GM19372 (cell line): ENCODE measurements around the gene NAA16.
"Not testable (repeated sequence)": the region's sequence is repeated elsewhere in the genome, so short reads cannot be mapped to it uniquely, and the experiment has no call there.

ENCODE experiments used
- ATAC-seq: cut with Tn5 transposase; IDR thresholded peaks from one replicate; pipeline ENCODE4 v1.9.1; 2021; ENCODE audit warnings: mild to moderate bottlenecking, low read depth, moderate library complexity; ENCODE audit not compliant: unreplicated experiment

The NAA16 gene

DNA sequence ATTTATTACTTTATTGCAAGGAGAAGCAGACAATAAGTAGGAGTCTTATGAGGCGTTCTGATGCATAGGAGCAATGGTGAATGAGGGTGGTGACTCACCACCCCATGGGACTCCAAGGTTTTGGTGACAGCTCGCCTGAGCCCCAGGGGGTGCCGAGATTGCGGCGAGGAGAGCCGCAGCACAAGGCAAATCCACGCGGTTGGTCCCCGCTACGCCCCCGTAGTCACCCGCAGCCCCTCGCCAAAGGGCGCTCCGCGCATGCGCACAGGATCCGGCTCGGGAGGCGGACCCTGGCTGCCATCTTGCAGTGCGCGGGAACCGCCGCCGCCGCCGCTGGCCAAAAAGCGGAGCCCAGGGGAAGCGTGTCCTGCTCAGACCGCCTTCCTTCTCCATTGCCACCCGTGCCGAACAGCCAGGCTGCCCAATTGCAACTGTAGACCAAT lies at the start of gene NAA16:
TSS of gene NAA16 (plus strand) at position 305 of the 443 bp plus-strand sequence. CDS start 262 bp downstream, outside the sequence.
- peak; percentile 70 for ATAC-seq

DNA sequence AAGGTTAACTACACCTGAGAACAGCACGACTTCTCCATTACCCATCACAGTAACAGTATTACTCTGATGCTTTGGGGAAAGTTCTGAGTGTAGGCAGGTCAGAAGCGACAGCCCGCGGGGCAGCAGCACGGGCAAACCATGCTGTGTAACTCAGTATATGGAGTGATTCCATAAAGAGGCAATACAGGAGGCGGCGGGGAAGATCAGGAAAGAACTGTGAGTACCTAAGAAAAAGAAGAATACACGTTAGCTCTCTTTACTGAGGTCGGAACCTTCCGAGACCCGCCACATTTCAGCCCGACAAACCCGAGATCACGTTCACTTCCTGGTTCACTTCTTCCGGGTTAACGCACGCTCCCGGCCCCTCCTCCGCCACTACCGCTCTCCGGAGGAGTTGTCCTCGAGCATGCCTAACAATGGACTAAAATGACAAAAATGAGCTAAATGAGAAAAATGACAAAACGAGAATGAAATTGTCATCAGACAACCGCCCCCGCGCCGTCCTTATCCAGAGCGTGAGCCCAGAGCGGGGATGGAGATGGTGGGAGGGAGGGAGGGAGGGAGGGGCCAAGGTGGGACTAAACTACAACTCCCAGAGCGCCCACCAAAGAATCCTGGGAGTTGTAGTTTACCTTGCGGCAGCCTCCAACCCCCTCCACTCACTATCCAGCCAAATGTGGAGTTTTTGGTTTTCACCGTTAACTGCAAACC lies 47.7 kb upstream of the NAA16 start, which contains the start of gene MTRF1:
TSS of gene MTRF1 (minus strand) at position 316 of the 711 bp plus-strand sequence. CDS start 2,669 bp downstream, outside the sequence.
- ATAC-seq, result peak; percentile 90

DNA sequence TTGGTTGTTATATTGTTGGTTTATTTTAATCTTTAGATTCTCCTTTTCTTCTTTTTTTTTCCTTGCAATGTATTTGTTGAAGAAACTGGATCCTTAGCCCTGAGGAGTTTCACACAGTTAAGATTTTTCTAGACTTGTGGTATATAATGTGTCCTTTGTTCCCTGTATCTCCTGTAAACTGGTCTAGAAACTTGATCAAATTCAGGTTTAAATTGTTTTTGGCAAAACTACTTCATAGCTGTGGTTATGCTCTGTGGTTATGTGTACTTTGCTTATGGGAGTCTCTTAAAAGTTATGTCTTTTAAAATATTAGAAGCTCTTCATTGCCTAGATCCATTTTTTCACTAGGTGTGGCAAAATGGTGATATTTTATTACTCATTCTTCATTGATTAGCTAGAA lies 44.0 kb upstream of the NAA16 start:
- ATAC-seq, result no peak

DNA sequence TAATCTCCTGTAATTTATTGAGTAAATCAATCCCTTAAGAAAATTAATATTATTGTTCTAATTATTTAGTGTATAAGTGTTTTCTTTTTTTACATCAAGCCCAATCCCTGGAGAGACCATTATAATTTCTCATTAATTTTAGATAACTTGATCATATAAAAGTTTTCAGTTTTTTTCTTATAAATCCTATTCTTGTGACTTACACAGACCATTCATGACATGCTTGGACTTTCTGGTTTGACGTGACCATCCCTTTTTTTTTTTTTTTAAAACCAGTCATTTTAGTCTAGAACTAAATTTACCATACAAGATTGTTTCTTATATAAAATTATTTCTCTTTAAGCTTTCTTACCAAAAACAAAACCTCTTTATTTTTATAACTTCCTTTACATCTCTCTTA lies 42.3 kb upstream of the NAA16 start:
- ATAC-seq, result no peak

DNA sequence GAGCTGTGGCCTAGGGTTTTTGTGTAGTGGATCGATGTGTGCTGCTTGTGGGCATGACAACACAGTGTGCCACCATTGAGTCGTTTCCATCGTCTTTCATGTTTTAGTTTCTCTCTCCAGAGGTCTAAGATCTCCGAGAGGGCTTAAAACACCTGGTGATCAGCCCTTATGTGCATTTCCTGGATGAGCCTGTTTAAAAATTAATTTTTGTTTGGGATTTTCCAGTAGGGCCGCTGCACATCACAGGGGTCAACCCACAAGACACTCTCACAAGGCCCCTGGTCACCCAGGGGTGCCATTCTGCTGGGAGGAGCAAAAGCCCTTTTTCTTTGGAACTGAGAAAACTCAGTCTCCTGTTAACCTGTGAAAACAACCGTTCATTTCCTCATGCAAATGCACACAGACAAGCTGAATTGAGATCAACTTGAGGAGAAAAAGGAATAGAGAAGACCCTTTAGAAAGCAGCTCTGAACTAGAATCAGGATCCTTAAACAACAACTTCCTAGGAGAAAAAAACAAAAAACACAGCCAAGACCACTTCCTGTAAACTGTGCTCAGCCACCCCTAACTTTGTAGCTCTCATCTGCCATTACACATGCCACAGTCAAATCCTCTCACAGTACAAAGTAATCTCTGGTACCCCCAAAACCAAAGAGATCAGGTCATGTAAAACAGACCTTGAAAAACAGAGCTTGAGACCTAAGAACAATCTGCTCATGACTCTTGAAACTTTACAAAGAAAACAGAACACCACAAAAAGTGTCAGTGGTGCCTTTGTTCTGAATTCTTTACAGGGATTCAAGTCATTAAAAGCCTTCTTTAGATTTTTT lies 39.4 kb upstream of the NAA16 start:
- no peak for ATAC-seq

DNA sequence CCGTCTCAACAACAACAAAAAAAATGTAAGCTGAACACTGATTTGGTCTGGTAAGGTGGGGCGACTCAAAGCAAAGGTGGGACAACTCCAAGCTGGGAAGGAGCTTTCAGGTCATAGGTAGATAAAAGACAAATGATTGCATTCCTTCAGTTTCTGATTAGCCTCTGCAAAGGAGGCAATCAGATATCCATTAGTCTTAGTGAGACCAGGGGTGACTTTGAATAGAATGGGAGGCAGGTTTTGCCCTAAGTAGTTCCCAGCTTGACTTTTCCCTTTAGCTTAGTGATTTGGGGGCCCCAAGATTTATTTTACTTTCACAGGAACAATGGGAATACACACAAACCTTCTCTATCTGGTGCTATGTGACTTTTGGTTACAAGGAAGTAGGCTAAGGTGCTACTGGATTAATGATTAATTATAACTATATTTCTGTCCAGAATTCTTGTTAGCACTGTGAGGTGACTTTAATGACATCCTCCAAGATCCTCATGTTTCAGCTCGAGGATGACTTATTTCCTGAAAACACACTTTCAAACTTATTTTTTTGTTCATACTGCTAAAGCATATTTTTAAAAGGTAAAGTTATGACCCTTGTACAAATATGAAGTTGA lies 37.1 kb upstream of the NAA16 start:
- no peak for ATAC-seq

DNA sequence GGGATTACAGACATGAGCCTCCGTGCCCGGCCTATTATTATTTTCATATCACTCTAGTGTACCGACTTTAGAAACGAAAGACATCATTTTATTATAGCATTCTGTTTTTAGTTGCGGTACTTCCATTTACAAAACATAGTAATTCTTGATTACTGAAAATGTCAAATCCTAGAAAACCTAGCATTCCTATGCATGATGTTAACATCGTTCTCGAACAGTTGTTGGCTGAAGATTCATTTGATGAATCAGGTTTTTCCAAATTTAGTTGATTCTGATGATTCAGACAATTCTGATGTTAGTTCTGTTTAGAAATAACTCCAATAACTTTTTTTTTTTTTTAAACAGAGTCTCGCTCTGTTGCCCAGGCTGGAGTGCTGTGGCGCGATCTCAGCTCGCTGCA lies 36.2 kb upstream of the NAA16 start:
- no peak for ATAC-seq

DNA sequence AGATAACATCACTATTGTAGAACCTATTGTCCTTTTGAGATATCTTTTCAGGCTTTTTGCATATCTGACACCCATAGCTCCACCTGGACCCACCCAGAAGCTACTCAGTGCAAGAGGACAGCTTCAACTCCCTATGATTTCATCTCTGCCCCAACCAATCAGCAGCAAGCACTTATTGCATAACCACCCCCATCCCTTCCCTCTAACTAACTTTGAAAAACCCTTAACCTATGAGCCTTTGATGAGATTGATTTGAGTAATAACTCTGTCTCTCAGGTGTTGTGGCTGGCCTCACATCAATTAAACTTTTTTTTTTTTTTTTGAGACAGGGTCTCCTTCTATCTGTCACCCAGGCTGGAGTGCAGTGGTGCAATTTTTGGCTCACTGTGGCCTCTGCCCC lies 34.2 kb upstream of the NAA16 start:
- no peak for ATAC-seq

DNA sequence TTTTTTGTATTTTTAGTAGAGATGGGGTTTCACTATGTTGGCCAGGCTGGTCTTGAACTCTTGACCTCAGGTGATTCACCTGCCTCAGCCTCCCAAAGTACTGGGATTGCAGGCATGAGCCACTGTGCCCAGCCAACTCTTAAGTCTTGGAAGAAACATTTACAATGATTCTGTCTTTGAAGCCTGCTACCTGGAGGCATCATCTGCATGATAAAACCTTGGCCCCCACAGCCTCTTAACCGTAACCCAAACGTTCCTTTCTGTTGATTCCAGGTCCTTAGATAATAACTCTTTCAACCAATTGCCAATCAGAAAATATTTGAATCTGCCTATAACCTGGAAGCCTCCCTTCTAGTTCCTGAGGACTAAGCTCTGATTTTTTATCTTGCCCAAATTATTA lies 31.9 kb upstream of the NAA16 start:
- ATAC-seq, result not testable (repeated sequence)

DNA sequence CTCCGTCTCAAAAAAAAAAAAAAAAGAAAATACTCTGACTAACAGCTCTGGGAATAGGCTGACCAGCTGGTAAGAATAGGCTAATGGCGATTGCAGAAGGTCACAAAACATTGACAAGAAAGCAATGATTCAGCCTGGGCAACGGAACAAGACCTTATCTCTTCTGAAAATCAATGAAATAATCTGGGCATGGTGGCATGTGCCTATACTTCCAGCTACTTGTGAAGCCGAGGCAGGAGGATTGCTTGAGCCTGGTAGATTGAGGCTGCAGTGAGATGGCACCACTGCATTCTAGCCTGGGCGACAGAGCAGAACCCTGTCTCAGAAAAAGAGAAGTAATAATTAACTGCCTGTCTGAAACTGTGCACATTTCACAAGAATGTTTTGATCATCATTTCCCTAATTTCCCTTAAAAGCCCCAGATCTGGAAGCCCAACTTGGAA lies 28.9 kb upstream of the NAA16 start:
- ATAC-seq, result no peak

DNA sequence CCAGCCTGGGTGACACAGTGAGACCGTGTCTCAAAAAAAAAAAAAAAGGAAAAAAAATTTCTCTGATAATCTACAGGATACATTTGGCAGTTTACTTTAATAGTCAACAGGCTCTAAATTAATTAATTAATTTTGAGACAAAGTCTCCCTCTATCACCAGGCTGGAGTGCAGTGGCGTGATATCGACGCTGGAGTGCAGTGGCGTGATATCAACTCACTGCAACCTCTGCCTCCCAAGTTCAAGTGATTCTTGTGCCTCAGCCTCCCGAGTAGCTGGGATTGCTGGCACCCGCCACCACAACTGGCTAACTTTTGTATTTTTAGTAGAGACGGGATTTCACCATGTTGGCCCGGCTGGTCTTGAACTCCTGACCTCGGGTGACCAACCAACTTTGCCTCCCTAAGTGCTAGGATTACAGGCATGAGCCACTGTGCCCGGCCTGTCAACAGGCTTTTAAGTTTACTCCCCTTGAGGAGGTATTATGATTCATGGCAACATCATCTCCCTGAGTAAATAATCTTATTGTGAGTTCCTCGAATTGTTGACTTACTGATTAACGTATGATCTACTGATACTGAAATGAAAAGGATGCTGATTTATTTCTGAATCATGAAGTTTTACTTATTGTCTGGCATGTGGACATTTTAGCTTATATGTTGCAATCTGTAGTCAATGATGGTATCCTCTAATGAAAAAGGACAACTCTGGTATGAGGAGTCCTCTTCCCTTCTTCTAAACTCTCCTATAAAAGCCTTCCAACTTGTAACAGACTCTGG lies 26.4 kb upstream of the NAA16 start:
- no peak for ATAC-seq

DNA sequence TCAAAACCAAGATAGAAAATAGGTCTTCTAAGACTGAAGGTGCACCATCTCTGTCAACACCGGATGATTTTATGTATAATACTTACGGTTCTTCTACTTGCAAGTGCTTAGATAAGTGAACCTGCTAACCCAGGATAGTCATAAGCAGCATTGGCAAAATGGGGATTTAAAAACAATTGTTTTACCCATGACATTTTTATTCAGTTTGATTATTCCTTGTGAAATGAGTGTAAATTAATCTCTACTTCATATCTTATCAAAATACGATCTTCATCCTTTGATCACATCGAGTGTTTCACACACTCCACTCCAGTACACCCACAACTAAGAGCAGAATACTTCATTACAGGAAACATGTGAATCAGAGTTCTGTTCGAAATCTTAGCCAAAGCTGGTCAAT lies 24.7 kb upstream of the NAA16 start:
- no peak for ATAC-seq

DNA sequence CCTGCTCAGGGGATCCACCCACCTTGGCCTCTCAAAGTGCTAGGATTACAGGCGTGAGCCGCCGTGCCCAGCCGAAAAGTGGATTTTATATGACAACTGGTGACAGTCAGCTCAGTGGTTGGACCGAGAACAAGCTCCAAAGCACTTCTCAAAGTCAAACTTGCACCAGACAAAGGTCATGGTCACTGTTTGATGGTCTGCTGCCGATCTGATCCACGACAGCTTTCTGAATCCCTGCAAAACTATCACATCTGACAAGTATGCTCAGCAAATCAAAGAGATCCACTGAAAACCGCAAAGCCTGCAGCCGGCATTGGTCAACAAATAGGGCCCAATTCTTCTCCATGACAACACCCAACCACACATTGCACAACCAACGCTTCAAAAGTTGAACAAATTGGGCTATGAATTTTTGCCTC lies 21.6 kb upstream of the NAA16 start:
- ATAC-seq, result no peak

DNA sequence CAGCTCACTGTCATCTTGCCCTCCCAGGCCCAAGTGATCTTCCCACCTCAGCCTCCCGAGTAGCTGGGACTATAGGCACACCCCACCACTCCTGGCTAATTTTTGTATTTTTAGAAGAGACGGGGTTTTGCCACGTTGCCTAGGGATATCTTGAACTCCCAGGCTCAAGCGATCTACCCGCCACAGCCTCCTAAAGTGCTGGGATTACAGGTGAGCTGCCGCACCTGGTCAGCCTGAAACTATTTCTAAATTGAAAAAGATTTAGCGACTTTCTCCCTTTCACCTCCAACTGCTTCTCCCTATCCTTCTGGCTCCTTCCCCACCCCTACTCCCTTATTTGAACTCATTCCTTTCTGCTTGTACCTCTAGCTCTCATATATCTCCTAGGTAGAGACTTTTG lies 19.8 kb upstream of the NAA16 start:
- ATAC-seq, result no peak

DNA sequence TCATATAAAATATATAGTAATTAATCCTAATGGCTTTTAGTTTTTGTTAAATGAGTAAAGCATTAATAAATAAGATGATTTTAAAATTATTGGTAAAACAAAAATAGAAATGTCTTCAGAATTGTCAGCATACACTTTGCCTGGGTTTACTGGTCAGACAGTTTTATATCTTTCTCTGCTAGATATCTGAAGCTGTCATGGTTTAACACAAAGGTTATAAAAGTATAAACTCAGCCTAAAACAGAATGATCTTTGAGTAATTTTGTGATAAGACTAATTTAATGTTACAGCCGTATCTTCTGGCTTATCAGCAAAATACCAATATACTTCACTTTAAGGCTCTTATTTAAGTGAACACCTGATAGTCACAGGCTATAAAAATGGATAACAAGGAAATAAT lies 17.8 kb upstream of the NAA16 start:
- no peak for ATAC-seq

DNA sequence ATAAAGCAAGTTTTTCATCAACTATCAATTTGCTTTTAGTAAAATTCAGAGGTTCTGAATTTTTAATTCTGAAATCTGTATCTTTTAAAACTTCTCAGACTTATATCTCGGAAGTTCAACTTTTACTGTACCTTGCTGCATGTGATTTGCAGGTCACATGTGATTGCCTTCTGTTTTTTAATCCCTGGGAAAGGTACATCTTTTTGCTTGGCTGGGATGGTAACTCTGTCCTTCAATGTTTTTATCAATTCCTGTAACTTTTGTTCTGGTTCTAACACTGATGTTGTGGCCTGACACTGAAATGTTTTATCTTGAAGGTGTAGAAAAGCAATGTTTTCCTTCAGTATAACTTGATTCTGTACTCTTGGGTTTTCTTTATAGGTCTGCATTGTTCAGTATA lies 16.2 kb upstream of the NAA16 start:
- no peak for ATAC-seq

DNA sequence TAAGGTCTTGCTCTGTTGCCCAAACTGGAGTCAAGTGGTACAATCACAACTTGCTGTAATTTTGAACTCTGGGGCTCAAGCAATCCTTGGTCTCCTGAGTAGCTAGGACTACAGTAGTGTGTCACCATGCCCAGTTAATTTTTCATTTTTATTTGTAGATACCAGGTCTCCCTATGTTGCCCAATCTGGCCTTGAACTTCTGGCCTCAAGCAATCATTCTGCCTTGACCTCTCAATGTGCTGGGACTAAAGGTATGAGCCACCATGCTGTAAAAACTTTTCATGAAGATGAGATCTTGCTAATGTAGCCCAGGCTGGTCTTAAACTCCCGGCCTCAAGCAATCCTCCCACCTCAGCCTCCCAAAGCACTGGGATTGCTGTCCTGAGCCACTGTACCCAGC lies 15.1 kb upstream of the NAA16 start:
- no peak for ATAC-seq

DNA sequence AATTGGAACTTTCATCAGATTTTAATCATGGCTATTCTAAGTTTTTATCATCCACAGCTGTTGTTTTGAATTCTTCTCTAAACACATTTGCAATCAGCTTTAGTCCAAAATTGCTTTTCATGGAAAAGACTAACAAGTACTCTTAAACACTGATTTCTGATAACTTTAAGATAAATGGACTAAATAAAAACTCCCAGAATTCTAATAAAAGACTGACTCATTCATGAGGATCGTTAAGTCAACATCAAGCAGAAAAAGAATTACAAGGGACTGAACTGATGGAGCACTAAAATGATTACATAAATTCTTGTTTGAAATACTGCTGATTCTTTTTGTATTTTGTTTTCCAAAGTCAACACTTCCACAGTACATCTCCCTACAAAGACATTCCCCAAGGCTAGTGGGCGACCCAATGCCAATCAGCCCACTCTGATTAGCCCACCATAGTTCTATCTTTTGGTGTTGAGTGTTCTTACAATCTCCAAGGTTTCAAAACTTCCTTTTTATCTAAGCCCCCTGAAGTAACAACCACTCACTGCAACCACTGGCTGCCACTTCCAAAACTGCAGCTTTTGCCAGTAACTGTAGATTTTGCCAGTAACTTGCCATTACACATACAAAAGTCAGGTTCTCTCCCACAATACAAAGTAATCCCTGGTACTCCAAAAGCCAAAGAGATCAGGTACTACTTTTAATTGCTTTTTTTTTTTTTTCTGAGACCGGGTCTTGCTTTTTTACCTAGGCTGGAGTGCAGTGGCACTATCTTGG lies 14.0 kb upstream of the NAA16 start:
- ATAC-seq, result no peak

DNA sequence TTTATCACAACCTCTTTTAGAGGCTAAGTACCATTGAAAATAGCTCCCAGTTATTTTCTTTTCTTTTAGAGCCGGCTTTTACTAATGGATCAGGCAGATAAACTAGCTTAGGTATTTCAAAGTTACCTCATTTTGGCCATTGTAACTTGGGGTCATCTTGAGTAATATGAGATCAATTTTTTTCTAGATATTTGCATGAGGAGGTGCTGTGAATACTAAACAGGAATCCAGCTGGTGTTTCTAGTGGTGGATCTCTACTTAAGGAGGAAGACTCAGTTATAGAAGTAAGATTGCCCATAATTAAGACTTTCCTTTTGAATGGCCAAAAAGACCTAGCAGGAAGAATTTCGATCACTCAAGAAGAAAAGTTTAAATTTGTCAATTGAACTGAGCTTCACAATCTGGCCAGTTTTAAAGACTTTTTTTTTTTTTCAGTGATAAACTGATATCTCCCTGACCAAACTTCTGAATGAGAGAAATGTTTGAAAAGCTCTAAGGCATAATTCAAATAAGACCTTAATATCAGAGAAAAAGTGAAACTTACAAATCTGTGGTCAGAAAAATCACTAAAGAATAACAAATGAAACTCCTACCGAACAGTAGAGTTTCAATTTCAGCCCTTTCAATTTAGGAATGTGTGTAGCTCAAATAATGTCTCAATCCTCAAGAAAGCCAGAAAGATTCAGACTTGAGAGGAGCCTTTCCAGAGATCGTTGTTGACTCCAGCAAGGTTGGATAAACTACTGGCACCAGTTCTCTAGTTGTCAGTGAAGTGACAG lies 11.6 kb upstream of the NAA16 start:
- no peak for ATAC-seq
